Endothelial cell of umbilical vein (primary cell): ENCODE data around the gene PHF2. TPM values are rescaled to one million over a fixed set of nuclear protein-coding genes. Genes with fewer than 3 reads are reported as not detected.

ENCODE experiments used
- BruUV-seq: library from RNA; stranded (reverse); fragments of 400-500 nt; replicated peaks from 2 replicates; lab custom pipeline; 2021; lab: Mats Ljungman, UMichigan
- CTCF ChIA-PET: fragments of 300-600, 350-600 bp; sonication (Branson Sonifier 250); formaldehyde crosslinking; loops from one replicate; lab custom pipeline; 2021; ENCODE audit warnings: antibody characterized with exemption, inconsistent platforms; lab: Charles Lee
- POLR2A ChIA-PET: fragments of 300-600, 350-600 bp; sonication (Branson Sonifier 250); formaldehyde crosslinking; loops from one replicate; lab custom pipeline; 2021; ENCODE audit warnings: antibody characterized with exemption, inconsistent platforms; lab: Charles Lee
- DNase-seq: peaks from one replicate; pipeline ENCODE4 v3.0.0-alpha.2; 2011; ENCODE audit warnings: low read depth, low spot score
- FAIRE-seq: peaks from 2 replicates; lab custom pipeline; 2011; peaks lifted over from hg19 to GRCh38; lab: Jason Lieb, UNC
- H2AFZ ChIP-seq: 2 replicates; pipeline ENCODE4 v1.6.0; 2012; ENCODE audit warnings: low read depth, low read length, control low read depth, inconsistent platforms
- H3K27ac ChIP-seq: 2 replicates; pipeline ENCODE4 v1.5.1; 2011; ENCODE audit warnings: low read depth, mild to moderate bottlenecking, control low read depth, low read length, moderate library complexity; ENCODE audit not compliant: insufficient read depth
- H3K27me3 ChIP-seq, 2 experiments: 2 replicates each; pipeline versions ENCODE4 v1.6.0 to v1.6.1; 2011; ENCODE audit warnings: low read length in 2 of 2, mixed read lengths in 1 of 2; ENCODE audit not compliant: control insufficient read depth in 2 of 2, insufficient read depth in 2 of 2
- H3K36me3 ChIP-seq, 2 experiments: 2 replicates in 1 of 2; 3 replicates in 1 of 2; pipeline ENCODE4 v1.5.1; 2011; ENCODE audit warnings: low read length in 2 of 2, mild to moderate bottlenecking in 1 of 2, moderate library complexity in 1 of 2; ENCODE audit not compliant: control insufficient read depth in 2 of 2, insufficient read depth in 2 of 2; ENCODE audit errors: extremely low read depth in 1 of 2
- H3K4me1 ChIP-seq: 3 replicates; pipeline ENCODE4 v1.5.1; 2011; ENCODE audit warnings: mild to moderate bottlenecking, low read length; ENCODE audit not compliant: control insufficient read depth, insufficient read depth; ENCODE audit errors: extremely low read depth
- H3K4me2 ChIP-seq: 2 replicates; pipeline ENCODE4 v1.6.1; 2011; ENCODE audit warnings: low read length, control low read depth, mixed read lengths; ENCODE audit not compliant: insufficient read depth
- H3K4me3 ChIP-seq, 3 experiments: fragments of 200-600 bp in 1 of 3; sonication (generic), shearing (Covaris generic) in 1 of 3; replicated peaks in 1 of 3; 2 replicates each; pipeline ENCODE4 v1.5.1; 2011 to 2016; ENCODE audit warnings: control low read depth in 3 of 3, low read length in 3 of 3, mild to moderate bottlenecking in 2 of 3, inconsistent platforms in 1 of 3, low read depth in 1 of 3, moderate library complexity in 1 of 3; ENCODE audit not compliant: insufficient read depth in 1 of 3
- H3K79me2 ChIP-seq: 2 replicates; pipeline ENCODE4 v1.6.0; 2012; ENCODE audit warnings: low read length, inconsistent platforms; ENCODE audit not compliant: control insufficient read depth, insufficient read depth
- H3K9ac ChIP-seq: replicated peaks from 2 replicates; pipeline ENCODE3; 2011; ENCODE audit warnings: low read length, control low read depth; ENCODE audit not compliant: insufficient read depth; ENCODE audit errors: extremely low read depth
- H3K9me1 ChIP-seq: replicated peaks from 3 replicates; pipeline ENCODE4 v1.6.0; 2011; ENCODE audit warnings: mild to moderate bottlenecking, low read length; ENCODE audit not compliant: control insufficient read depth, insufficient read depth; ENCODE audit errors: extremely low read depth
- H3K9me3 ChIP-seq: replicated peaks from 2 replicates; pipeline ENCODE4 v1.5.1; 2012; ENCODE audit warnings: low read length, inconsistent platforms; ENCODE audit not compliant: control insufficient read depth, insufficient read depth
- H4K20me1 ChIP-seq: replicated peaks from 2 replicates; pipeline ENCODE3; 2011; ENCODE audit warnings: mild to moderate bottlenecking, low read length; ENCODE audit not compliant: control insufficient read depth, insufficient read depth; ENCODE audit errors: extremely low read depth
- EZH2 ChIP-seq: IDR thresholded peaks from 2 replicates; pipeline ENCODE4 v1.6.1; 2012; ENCODE audit warnings: borderline replicate concordance, low read depth, mild to moderate bottlenecking, moderate library complexity, low read length, inconsistent platforms; ENCODE audit not compliant: severe bottlenecking
- FOS ChIP-seq: IDR thresholded peaks from 2 replicates; pipeline ENCODE4 v1.6.1; 2011; ENCODE audit warnings: mild to moderate bottlenecking, low read length, moderate library complexity, borderline replicate concordance; ENCODE audit not compliant: insufficient read depth
- GATA2 ChIP-seq: IDR thresholded peaks from 2 replicates; pipeline ENCODE4 v1.7.0; 2011; ENCODE audit warnings: low read depth, mild to moderate bottlenecking, moderate library complexity, mixed read lengths, low read length; ENCODE audit not compliant: insufficient read length, insufficient read depth
- JUN ChIP-seq: IDR thresholded peaks from 2 replicates; pipeline ENCODE4 v1.6.1; 2011; ENCODE audit warnings: borderline replicate concordance, low read depth; ENCODE audit not compliant: insufficient read length, insufficient read depth
- MYC ChIP-seq: IDR thresholded peaks from one replicate; pipeline ENCODE4 v1.6.1; 2011; ENCODE audit warnings: mild to moderate bottlenecking, low read depth, low read length
- POLR2A ChIP-seq: IDR thresholded peaks from 2 replicates; pipeline ENCODE4 v1.6.1; 2012; ENCODE audit warnings: low read depth, mild to moderate bottlenecking, control low read depth, low read length
- POLR2AphosphoS5 ChIP-seq: IDR thresholded peaks from 2 replicates; pipeline ENCODE4 v1.6.1; 2012; ENCODE audit warnings: low read depth, mild to moderate bottlenecking, control low read depth, low read length, moderate library complexity; ENCODE audit not compliant: insufficient read depth
- dilution Hi-C: fragments of 300-500 bp; cut with MboI; formaldehyde crosslinking; loops from one replicate; pipeline ENCODE4 v1.15.0; 2019; ENCODE audit warnings: low sequenced_read_pairs; ENCODE audit not compliant: extremely low pct_ligation_motif_present
- intact Hi-C: fragments of 100-400 bp; cut with micrococcal nuclease; formaldehyde crosslinking; loops from one replicate; pipeline ENCODE4 v1.10.0; 2022
- polyA plus RNA-seq, 4 experiments: library from polyadenylated mRNA; depleted of rRNA in 3 of 4; stranded (reverse) in 3 of 4; unstranded in 1 of 4; fragments of >200 nt; gene quantifications; 2 replicates each; pipeline versions ENCODE4 v1.2.1 to v1.2.3, GENCODE V29; 2011 to 2012; ENCODE audit warnings: missing spikeins in 1 of 4
- total RNA-seq: library from RNA; stranded (reverse); gene quantifications from 2 replicates; pipeline ENCODE4 v1.2.3, GENCODE V29; 2021
- TF ChIP-seq, protein P1 (sequence below), 2 donors: IDR thresholded peaks; 1 replicate in 1 of 2; 2 replicates in 1 of 2; pipeline ENCODE4 v1.5.1; 2011; ENCODE audit warnings: low read length in 2 of 2, mild to moderate bottlenecking in 2 of 2, moderate library complexity in 2 of 2, control low read depth in 1 of 2, inconsistent platforms in 1 of 2, low read depth in 1 of 2; ENCODE audit not compliant: insufficient read depth in 1 of 2; ENCODE audit errors: extremely low read depth in 1 of 2
- TF ChIP-seq, protein P2 (sequence below): IDR thresholded peaks from 2 replicates; pipeline ENCODE4 v1.6.1; 2011; ENCODE audit not compliant: insufficient read depth, insufficient read length

PHF2 gene
- total and polyA plus RNA-seq, 2 donors (not counting 3 experiments of a cell fraction or from before 2014, with no cell fraction given) = 9.8 to 22.5 TPM

DNA sequence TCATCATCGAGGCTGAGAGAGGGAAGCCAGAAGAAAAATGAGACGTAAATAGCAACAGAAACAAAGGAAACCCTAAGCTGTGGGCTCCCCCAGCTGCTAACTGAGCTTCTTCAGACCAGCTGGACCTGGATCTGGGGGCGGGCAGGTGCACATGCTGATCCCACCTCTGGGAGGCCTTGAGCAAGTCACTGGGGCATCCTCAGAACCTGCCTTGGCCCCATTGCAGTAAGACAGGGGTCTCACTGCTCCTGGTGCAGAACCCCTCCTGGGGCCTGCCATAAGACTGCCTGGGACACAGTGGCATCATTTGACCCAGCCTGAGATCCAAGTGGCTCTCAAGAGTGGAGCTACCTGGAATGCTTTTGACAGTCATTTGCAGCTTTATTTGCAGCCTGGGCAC, 77.4 kb downstream of the PHF2 start:
- Histone ChIP-seq H3K27me3 (no peaks in the 10 kb centered on the region), H3K36me3 (peaks cover 5 to 38% of the 10 kb centered on the region in 2 experiments), H4K20me1 (no peaks in the 10 kb centered on the region), H3K79me2 (no peaks in the 10 kb centered on the region), H2AFZ (no peak overlapping the region), H3K9me3 (no peaks in the 10 kb centered on the region), H3K9ac (no peak overlapping the region), H3K27ac (no peak overlapping the region), H3K4me1 (no peaks in the 10 kb centered on the region), H3K9me1 (no peaks in the 10 kb centered on the region), H3K4me2 (no peak overlapping the region), H3K4me3 (no peak overlapping the region)
- CTCF ChIA-PET = interaction anchor here (0.7 kb wide), 1 partner anchor 17 kb away, joined by 3 read pairs; no protein-coding TSS in a partner anchor
- FAIRE-seq = no peak
- dilution Hi-C loops = no loop called here
- intact Hi-C loops = no loop called here
- POLR2A ChIA-PET = no interaction called here
- TF ChIP-seq JUN (no peak), POLR2A (no peak), FOS (no peak), GATA2 (no peak), POLR2AphosphoS5 (no peak), MYC (no peak), EZH2 (no peak)
- TF ChIP-seq, protein P1, sequence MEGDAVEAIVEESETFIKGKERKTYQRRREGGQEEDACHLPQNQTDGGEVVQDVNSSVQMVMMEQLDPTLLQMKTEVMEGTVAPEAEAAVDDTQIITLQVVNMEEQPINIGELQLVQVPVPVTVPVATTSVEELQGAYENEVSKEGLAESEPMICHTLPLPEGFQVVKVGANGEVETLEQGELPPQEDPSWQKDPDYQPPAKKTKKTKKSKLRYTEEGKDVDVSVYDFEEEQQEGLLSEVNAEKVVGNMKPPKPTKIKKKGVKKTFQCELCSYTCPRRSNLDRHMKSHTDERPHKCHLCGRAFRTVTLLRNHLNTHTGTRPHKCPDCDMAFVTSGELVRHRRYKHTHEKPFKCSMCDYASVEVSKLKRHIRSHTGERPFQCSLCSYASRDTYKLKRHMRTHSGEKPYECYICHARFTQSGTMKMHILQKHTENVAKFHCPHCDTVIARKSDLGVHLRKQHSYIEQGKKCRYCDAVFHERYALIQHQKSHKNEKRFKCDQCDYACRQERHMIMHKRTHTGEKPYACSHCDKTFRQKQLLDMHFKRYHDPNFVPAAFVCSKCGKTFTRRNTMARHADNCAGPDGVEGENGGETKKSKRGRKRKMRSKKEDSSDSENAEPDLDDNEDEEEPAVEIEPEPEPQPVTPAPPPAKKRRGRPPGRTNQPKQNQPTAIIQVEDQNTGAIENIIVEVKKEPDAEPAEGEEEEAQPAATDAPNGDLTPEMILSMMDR (IDR thresholded peaks at IDR 0.05; ENCODE audit: extremely low read depth in 1 of 2, insufficient read depth in 1 of 2, low read depth in 1 of 2, low read length in 2 of 2) = no peak
- TF ChIP-seq, protein P2, sequence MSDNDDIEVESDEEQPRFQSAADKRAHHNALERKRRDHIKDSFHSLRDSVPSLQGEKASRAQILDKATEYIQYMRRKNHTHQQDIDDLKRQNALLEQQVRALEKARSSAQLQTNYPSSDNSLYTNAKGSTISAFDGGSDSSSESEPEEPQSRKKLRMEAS = no peak
- no TSS peak for BruUV-seq
- DNase-seq = no peak
